HEK293T (cell line): ENCODE measurements around the gene AGAP1.

Experiments
- BHLHE40 ChIP-seq: fragments of 450-650 bp; IDR thresholded peaks from 2 replicates; pipeline ENCODE4 v1.6.1; 2016; ENCODE audit warnings: mild to moderate bottlenecking, moderate library complexity, borderline replicate concordance
- CTBP1 ChIP-seq: fragments of 450-650 bp; IDR thresholded peaks from 2 replicates; pipeline ENCODE4 v1.6.1; 2016; ENCODE audit warnings: borderline replicate concordance
- FOXA1 ChIP-seq: fragments of 450-650 bp; IDR thresholded peaks from 2 replicates; pipeline ENCODE4 v1.6.1; 2016; ENCODE audit warnings: mild to moderate bottlenecking
- FOXM1 ChIP-seq: fragments of 450-650 bp; IDR thresholded peaks from 2 replicates; pipeline ENCODE4 v1.6.1; 2017; ENCODE audit warnings: mild to moderate bottlenecking, borderline replicate concordance
- HDGF ChIP-seq: fragments of 450-650 bp; IDR thresholded peaks from 2 replicates; pipeline ENCODE4 v1.6.1; 2017; ENCODE audit warnings: antibody characterized with exemption, borderline replicate concordance
- NFRKB ChIP-seq: fragments of 450-650 bp; IDR thresholded peaks from 2 replicates; pipeline ENCODE4 v1.6.1; 2016; ENCODE audit warnings: mild to moderate bottlenecking, moderate library complexity
- SP1 ChIP-seq: fragments of 450-650 bp; IDR thresholded peaks from 2 replicates; pipeline ENCODE4 v1.6.1; 2017

- TF ChIP-seq CTBP1 (no peak), BHLHE40 (no peak), NFRKB (no peak), FOXM1 (no peak), SP1 (no peak), FOXA1 (no peak), HDGF (no peak)
These were observed 277.3 kb downstream of the AGAP1 start for GRCh38 chr2:235770909-235771820.
